HG03095 (cell line): ENCODE data around the gene ZNG1A.
A peak's percentile ranks its signal among the peaks of the same experiment; 100 is the strongest.
"Not testable (repeated sequence)": the region's sequence is repeated elsewhere in the genome, so short reads cannot be mapped to it uniquely, and the experiment has no call there.

ENCODE experiments used
- ATAC-seq: cut with Tn5 transposase; IDR thresholded peaks from one replicate; pipeline ENCODE4 v1.9.1; 2021; ENCODE audit warnings: moderate library complexity; ENCODE audit not compliant: unreplicated experiment

The ZNG1A gene

DNA sequence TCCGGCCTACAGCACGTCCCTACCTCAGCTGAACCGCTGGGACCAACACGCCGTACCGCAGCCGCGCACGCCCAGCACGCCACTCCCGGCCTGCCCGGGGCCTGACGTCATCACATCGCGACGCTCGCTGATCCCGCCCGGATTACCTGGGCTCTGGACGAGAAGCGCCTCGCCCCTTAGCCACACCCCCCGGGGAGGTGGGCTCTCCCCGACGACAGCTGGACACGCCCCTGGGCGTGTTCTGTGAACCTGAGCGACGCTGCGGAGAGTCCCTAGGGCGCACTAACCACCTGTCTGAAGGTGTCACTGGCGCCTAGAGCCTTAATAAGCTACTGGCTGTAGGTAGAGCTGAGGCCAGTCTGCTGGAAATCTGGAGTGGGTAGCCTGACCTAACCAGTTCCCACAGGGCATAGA, at the start of gene ZNG1A:
TSS of gene ZNG1A (minus strand) at position 87 of the 414 bp plus-strand sequence. CDS start 87 bp downstream, outside the sequence.
- not testable (repeated sequence) for ATAC-seq

DNA sequence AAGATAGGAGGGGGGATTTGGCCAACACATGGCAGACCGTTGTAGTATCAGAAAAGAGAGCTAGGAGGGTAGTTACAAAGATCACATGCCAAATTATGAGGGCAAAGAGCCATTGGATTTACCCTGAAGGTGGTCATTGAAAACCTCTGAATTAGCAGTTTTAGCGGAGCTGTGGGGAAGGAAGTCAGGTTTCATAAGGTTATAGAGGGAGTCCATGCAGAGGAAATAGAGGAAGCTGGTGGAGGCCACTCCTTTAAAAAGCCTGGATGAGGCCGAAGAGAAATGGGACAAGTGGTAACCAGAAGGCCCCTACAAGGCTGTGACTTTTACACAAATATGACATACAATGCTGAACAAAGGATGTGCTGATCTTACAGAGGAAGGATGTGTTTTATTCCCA, 49.0 kb upstream of the ZNG1A start:
- ATAC-seq = no peak

- ATAC-seq = no peak
Observed at GRCh38 chr9:224582-225520, 46.0 kb upstream of the ZNG1A start.

- no peak for ATAC-seq
Observed at GRCh38 chr9:224026-224425, 45.2 kb upstream of the ZNG1A start.

DNA sequence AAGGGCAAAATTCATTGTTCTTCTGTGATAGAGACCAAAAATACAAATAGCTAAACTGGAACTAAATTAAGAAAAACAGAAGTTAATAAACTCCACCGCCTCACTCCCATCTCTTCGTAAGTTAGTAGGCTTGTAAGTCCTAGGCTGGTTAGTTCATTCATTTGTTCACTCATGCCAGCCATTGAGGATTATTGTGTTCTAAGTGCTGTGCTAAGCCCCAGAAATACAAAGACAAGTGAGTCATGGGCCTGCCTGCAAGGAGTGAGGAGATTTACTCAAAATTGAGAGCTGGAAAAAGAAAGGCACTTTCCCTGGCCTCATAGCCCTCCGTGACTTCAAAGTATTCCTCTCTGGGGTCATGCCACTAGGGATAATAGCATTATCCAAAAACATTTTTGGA, 44.3 kb upstream of the ZNG1A start:
- ATAC-seq = no peak

DNA sequence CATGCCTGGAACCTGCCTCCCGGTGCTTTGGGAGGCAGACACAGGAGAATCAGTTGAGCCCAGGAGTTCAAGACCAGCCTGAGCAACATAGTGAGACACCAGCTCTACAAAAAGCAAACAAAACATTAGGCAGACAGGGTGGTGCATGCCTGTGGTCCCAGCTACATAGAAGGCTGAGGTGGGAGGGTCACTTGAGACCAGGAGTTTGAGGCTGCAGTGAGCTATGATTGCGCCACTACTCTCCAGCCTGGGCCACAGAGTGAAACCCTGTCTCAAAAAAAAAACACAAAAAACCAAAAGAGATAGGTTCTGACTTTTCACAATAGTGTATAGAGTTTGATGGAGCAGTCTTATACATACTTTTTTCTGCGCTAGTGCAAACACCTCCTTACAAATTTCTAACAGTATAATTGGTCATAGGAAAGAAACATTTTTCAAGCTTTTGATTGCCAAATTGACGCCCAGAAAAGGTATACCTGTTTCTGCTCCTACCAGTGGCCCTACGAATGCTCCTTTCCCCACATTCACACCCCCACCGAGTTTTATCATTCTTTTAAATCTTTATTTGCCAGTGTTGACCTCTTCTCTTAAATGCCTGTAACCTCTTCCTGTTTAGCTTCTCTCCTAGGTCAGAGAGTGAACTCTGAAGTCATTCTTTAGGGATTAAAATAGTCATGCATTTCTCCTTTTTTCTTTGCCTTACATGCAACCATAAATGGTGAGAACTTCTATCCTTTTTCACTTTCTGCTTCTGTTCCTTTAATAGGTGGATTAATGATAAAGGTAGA, 43.3 kb upstream of the ZNG1A start:
- ATAC-seq = no peak

DNA sequence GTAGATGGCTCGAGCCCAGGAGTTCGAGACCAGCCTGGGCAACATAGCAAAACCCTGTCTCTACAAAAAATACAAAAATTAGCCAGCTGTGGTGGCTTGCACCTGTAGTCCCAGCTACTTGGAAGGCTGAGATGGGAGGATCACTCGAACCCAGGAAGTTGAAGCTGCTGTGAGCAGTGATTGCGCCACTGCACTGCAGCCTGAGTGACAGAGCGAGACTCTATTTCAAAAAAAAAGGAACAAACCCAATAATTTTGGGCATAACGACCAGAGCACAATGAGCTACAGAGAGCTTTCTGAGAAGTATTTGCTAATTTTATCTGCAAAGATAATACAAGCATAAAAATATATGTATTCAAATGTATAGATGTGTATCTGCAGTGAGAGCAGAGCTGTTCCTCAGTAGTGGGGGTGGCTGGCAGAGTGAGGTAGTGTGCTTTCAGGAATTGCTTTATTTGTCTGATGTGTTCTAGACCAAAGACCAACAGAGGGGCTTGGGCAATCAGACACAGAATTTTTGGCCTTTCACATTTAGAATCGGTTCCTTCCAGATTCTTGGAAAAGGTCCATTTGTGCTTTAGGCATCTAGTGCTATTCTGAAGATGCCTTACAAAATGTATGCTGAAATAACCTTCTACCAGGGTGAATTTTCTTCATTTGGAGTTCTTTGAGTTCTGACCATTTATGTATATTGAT, 41.0 kb upstream of the ZNG1A start:
- no peak for ATAC-seq

- ATAC-seq = not testable (repeated sequence)
Observed at GRCh38 chr9:219036-219435, 40.2 kb upstream of the ZNG1A start.

GRCh38 chr9:217950-218349, 39.1 kb upstream of the ZNG1A start:
- no peak for ATAC-seq

DNA sequence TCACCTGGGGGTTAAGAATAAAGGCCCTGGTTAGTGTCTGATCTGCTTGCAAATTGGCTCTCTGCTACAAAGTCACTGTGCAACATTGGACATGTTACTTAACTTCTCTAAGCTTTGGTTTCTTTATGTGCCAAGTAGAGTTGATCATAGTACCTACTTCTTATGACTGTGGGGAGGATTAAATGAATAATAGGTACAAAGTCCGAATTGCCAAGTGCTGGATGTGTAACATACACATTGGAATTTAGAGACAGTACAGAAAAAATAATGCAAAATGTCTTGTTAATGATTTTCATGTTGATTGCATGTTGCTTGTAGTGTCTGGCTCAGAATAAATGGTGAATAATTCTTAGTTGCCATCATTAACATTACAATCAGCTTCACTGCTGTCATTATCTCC, 38.0 kb upstream of the ZNG1A start:
- ATAC-seq = no peak

DNA sequence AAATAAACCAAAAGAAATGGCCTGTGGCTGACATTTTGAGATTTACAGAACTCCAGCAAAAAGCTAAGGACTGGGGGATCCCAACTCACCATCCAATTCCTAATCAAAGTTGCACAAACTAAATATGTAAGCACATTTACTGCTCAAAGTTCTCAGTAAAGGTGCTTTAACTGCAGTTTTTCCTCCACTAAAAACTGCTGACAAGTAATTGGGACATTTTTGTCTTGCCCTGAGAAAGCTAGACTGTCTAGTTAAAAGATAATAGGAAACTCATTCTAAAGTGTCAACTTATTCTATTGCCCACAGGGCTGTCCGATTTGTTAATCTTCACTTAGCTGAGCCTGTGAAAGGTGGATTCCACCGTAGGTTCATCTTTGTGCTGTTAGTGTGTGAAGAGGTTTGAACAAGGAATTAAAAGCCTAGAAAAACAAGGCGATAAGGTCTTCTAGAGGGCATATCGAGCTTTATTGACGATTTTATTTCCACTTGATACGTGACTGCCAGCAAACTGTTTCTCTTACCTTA, 36.8 kb upstream of the ZNG1A start:
- ATAC-seq = no peak

GRCh38 chr9:214648-215493, 36.0 kb upstream of the ZNG1A start, which contains the start of gene DOCK8:
Gene DOCK8 (plus strand): TSS chr9:214865. CDS start chr9:214977, 112 bp downstream.
- ATAC-seq = peak; percentile 90

GRCh38 chr9:214351-214647, 35.4 kb upstream of the ZNG1A start:
- no peak for ATAC-seq

DNA sequence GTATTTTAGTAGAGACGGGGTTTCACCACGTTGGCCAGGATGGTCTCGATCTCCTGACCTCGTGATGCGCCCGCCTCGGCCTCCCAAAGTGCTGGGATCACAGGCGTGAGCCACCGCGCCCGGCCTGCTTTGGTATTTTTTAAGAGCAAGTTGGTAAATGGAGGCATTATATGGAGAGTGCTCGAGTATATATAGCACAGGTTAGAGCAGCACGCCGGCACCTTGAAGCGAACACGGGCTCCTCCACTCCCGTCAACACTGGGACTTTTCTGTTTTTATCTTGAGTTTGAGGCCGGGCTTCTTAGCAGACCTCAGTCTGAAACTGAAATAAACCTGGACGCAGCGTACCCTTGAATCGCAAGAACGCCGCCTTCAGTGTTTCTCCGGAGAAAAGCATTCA, 35.0 kb upstream of the ZNG1A start:
- not testable (repeated sequence) for ATAC-seq

DNA sequence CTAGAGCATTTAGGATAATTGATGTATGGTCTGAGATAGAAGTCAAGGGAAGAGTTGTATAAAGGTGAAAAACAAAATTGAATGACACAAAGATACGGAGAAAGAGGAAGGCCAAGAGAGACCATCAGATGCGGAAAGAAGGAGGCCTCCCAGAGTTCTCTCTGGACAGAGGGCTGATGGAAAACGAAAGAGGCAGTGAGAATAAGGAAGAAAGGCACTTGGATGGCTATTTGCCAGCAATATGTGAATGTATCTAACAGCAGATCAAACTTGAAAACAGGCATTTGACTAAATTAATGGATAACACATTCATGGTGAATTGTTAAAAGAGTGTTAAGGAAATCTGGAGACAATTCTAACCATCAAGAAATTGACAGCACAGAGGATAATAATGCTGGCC, 33.4 kb upstream of the ZNG1A start:
- ATAC-seq = no peak

DNA sequence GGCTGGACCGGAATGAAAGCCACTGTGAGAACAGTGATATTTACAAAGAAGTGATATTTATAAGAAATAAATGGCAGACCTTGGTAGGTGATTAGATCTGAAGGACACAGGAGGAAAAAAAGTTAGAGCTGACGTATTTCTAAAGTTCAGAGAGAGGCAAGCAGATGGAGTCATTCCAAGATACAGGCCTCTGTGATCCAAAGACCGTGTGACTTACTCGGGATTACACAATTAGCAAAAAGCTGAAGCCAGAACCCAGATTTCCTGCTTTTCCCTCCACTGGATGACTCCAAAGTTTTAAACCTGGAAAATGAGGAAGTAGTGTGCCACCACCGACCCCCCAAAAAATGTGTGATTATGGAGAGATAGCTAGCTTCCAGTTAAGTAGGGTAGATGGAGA, 32.7 kb upstream of the ZNG1A start:
- ATAC-seq = no peak

GRCh38 chr9:211036-211435, 32.2 kb upstream of the ZNG1A start:
- ATAC-seq = no peak

- no peak for ATAC-seq
Observed at GRCh38 chr9:209143-209758, 30.4 kb upstream of the ZNG1A start.

GRCh38 chr9:206481-206880, 27.6 kb upstream of the ZNG1A start:
- ATAC-seq = no peak

DNA sequence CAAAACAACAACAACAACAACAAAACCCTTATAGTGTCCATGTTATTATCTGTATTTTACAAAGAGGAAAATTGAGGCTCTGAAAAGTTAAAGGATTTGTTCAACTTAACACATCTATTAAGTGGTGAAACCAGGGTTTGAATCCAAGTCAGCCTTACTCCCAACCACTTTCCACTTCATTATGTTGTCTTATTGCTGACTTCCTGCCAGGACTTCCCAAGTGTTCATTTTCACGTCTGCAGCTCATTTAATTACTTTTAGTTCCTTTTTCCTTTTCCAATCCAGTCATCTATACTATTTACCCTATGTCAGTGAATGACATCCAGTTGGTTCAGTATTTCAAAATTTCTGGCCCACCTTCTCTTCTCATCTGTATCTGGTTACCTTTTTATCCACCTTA, 20.7 kb upstream of the ZNG1A start:
- not testable (repeated sequence) for ATAC-seq
